Left forelimb (tissue), 1 donor: ENCODE results near the gene UBE2U.
"Not testable (repeated sequence)": the region's sequence is repeated elsewhere in the genome, so short reads cannot be mapped to it uniquely, and the experiment has no call there.

Experiments used
- DNase-seq: peaks from one replicate; pipeline ENCODE4 v3.0.0-alpha.2; 2018; ENCODE audit warnings: low spot score

The UBE2U gene

GRCh38 chr1:64240206-64240605 is 36.8 kb downstream of the UBE2U start:
- no peak for DNase-seq

GRCh38 chr1:64241069-64241468 is 37.6 kb downstream of the UBE2U start:
- no peak for DNase-seq

GRCh38 chr1:64242895-64243756 is 39.7 kb downstream of the UBE2U start:
- no peak for DNase-seq

GRCh38 chr1:64243757-64244080 is 40.3 kb downstream of the UBE2U start:
- DNase-seq: no peak

- DNase-seq: no peak
Observed at GRCh38 chr1:64245495-64245894, 42.1 kb downstream of the UBE2U start.

GRCh38 chr1:64246294-64246917 is 43.0 kb downstream of the UBE2U start:
- no peak for DNase-seq

- DNase-seq: no peak
Observed at GRCh38 chr1:64248065-64248464, 44.6 kb downstream of the UBE2U start.

GRCh38 chr1:64250472-64250871 is 47.0 kb downstream of the UBE2U start:
- DNase-seq: not testable (repeated sequence)

- no peak for DNase-seq
Observed at GRCh38 chr1:64251971-64252370, 48.5 kb downstream of the UBE2U start.

GRCh38 chr1:64257233-64257632 is 53.8 kb downstream of the UBE2U start:
- DNase-seq: not testable (repeated sequence)

- DNase-seq: not testable (repeated sequence)
Observed at GRCh38 chr1:64258444-64258843, 55.0 kb downstream of the UBE2U start.

GRCh38 chr1:64263335-64263734 is 59.9 kb downstream of the UBE2U start:
- DNase-seq: no peak

- DNase-seq: no peak
Observed at GRCh38 chr1:64263856-64264255, 60.4 kb downstream of the UBE2U start.

GRCh38 chr1:64265141-64265540 is 61.7 kb downstream of the UBE2U start:
- no peak for DNase-seq

- no peak for DNase-seq
Observed at GRCh38 chr1:64266991-64267390, 63.6 kb downstream of the UBE2U start.

GRCh38 chr1:64268653-64269557 is 65.5 kb downstream of the UBE2U start:
- no peak for DNase-seq

- no peak for DNase-seq
Observed at GRCh38 chr1:64269558-64269884, 66.1 kb downstream of the UBE2U start.

GRCh38 chr1:64280001-64280400 is 76.6 kb downstream of the UBE2U start:
- DNase-seq: no peak

- no peak for DNase-seq
Observed at GRCh38 chr1:64282351-64282750, 78.9 kb downstream of the UBE2U start.

GRCh38 chr1:64287071-64287470 is 83.6 kb downstream of the UBE2U start:
- no peak for DNase-seq

GRCh38 chr1:64290420-64290819 is 87.0 kb downstream of the UBE2U start:
- DNase-seq: no peak

GRCh38 chr1:64291931-64292330 is 88.5 kb downstream of the UBE2U start:
- DNase-seq: no peak

GRCh38 chr1:64292399-64292798 is 89.0 kb downstream of the UBE2U start:
- DNase-seq: no peak
